SH-SY5Y (cell line): ENCODE measurements around the gene HS1BP3.

Experiments
- GATA2 ChIP-seq: IDR thresholded peaks from 2 replicates; pipeline ENCODE4 v1.6.1; 2011; ENCODE audit warnings: mild to moderate bottlenecking, low read depth, low read length
- GATA3 ChIP-seq: IDR thresholded peaks from 2 replicates; pipeline ENCODE4 v1.6.1; 2011; ENCODE audit warnings: low read depth, mild to moderate bottlenecking, low read length, moderate library complexity

The HS1BP3 gene

GRCh38 chr2:20663196-20664070 lies 12.5 kb upstream of the HS1BP3 start:
- TF ChIP-seq GATA2 (no peak), GATA3 (no peak)

GRCh38 chr2:20662308-20662937 lies 11.5 kb upstream of the HS1BP3 start:
- TF ChIP-seq GATA2 = no peak
- TF ChIP-seq GATA3 = no peak

- no peak for TF ChIP-seq GATA3
- TF ChIP-seq GATA2 = peak; percentile 50; the same call in 1 of the 2 replicates
These were observed 10.8 kb upstream of the HS1BP3 start for GRCh38 chr2:20661421-20662307.

- no peak for TF ChIP-seq GATA2
- TF ChIP-seq GATA3 = no peak
These were observed 9.9 kb upstream of the HS1BP3 start for GRCh38 chr2:20660506-20661420.

GRCh38 chr2:20657522-20658235 lies 6.8 kb upstream of the HS1BP3 start:
- TF ChIP-seq GATA2 (no peak), GATA3 (no peak)

GRCh38 chr2:20656561-20656960 lies 5.7 kb upstream of the HS1BP3 start:
- TF ChIP-seq GATA3 (no peak), GATA2 (no peak)

GRCh38 chr2:20654535-20654813 lies 3.6 kb upstream of the HS1BP3 start:
- no peak for TF ChIP-seq GATA2
- no peak for TF ChIP-seq GATA3

GRCh38 chr2:20653695-20654534 lies 3.0 kb upstream of the HS1BP3 start:
- no peak for TF ChIP-seq GATA3
- no peak for TF ChIP-seq GATA2

GRCh38 chr2:20652673-20653575 lies 2.0 kb upstream of the HS1BP3 start:
- TF ChIP-seq GATA2 = no peak
- no peak for TF ChIP-seq GATA3

GRCh38 chr2:20652141-20652540 lies 1.2 kb upstream of the HS1BP3 start:
- no peak for TF ChIP-seq GATA3
- no peak for TF ChIP-seq GATA2

GRCh38 chr2:20651731-20652099 lies 817 bp upstream of the HS1BP3 start:
- no peak for TF ChIP-seq GATA3
- no peak for TF ChIP-seq GATA2
